Endometrial microvascular endothelial cells (primary cell): ENCODE results near the gene ATP2A1. TPM values are rescaled to one million over a fixed set of nuclear protein-coding genes. Genes with fewer than 3 reads are reported as not detected.

ENCODE experiments used
- in situ Hi-C: cut with HindIII; loops from 2 replicates; pipeline ENCODE4 v1.10.0; 2017; ENCODE audit warnings: low sequenced_read_pairs, low pct_unique_long_range_greater_than_20kb; ENCODE audit errors: inconsistent ontology term
- total RNA-seq: library from RNA; depleted of rRNA; stranded (reverse); fragments of >200 nt; gene quantifications from one replicate; pipeline ENCODE4 v1.2.3, GENCODE V29; 2015; ENCODE audit errors: inconsistent ontology term

Gene ATP2A1
- total RNA-seq: 0.28 TPM

GRCh38 chr16:28878083-28878926, at the start of gene ATP2A1:
TSS of gene ATP2A1 (plus strand) at chr16:28878488. CDS start at chr16:28878672, 184 bp downstream.
- in situ Hi-C loops: no loop called here

GRCh38 chr16:28829747-28830146, 48.5 kb upstream of the ATP2A1 start:
- in situ Hi-C loops: no loop called here

GRCh38 chr16:28830531-28830930, 47.8 kb upstream of the ATP2A1 start:
- in situ Hi-C loops: no loop called here

GRCh38 chr16:28834349-28834748, 43.9 kb upstream of the ATP2A1 start:
- in situ Hi-C loops: no loop called here

- in situ Hi-C loops: no loop called here
Observed at GRCh38 chr16:28834873-28835863, 43.1 kb upstream of the ATP2A1 start.

- in situ Hi-C loops: no loop called here
Observed at GRCh38 chr16:28835864-28836760, 42.2 kb upstream of the ATP2A1 start.

- in situ Hi-C loops: no loop called here
Observed at GRCh38 chr16:28836761-28837064, 41.6 kb upstream of the ATP2A1 start.

- in situ Hi-C loops: no loop called here
Observed at GRCh38 chr16:28837672-28838557, 40.4 kb upstream of the ATP2A1 start.

GRCh38 chr16:28838558-28838918, 39.8 kb upstream of the ATP2A1 start:
- in situ Hi-C loops: no loop called here

GRCh38 chr16:28839004-28839639, 39.2 kb upstream of the ATP2A1 start:
- in situ Hi-C loops: no loop called here

GRCh38 chr16:28839899-28840298, 38.4 kb upstream of the ATP2A1 start:
- in situ Hi-C loops: no loop called here

GRCh38 chr16:28842696-28843095, 35.6 kb upstream of the ATP2A1 start:
- in situ Hi-C loops: no loop called here

GRCh38 chr16:28843766-28844165, 34.5 kb upstream of the ATP2A1 start:
- in situ Hi-C loops: no loop called here

GRCh38 chr16:28844226-28844885, 33.9 kb upstream of the ATP2A1 start:
- in situ Hi-C loops: no loop called here

- in situ Hi-C loops: no loop called here
Observed at GRCh38 chr16:28845293-28845692, 33.0 kb upstream of the ATP2A1 start.

- in situ Hi-C loops: no loop called here
Observed at GRCh38 chr16:28845761-28846079, 32.6 kb upstream of the ATP2A1 start.
